Neuron (in vitro differentiated cells): ENCODE data around the gene FAM98B.
A peak's percentile ranks its signal among the peaks of the same experiment; 100 is the strongest.
"Not testable (repeated sequence)": the region's sequence is repeated elsewhere in the genome, so short reads cannot be mapped to it uniquely, and the experiment has no call there.

Experiments
- H2AFZ ChIP-seq: one replicate; pipeline ENCODE4 v1.6.1; 2013; ENCODE audit warnings: low read depth, mild to moderate bottlenecking, inconsistent platforms, low read length, moderate library complexity
- H3K27me3 ChIP-seq: one replicate; pipeline ENCODE4 v1.6.1; 2013; ENCODE audit warnings: low read length; ENCODE audit not compliant: insufficient read depth
- H3K36me3 ChIP-seq: one replicate; pipeline ENCODE4 v1.6.1; 2013; ENCODE audit warnings: low read length; ENCODE audit not compliant: insufficient read depth
- H3K4me1 ChIP-seq: one replicate; pipeline ENCODE4 v1.6.1; 2013; ENCODE audit warnings: low read length; ENCODE audit not compliant: insufficient read depth
- H3K4me3 ChIP-seq: 2 replicates; pipeline ENCODE4 v1.5.1; 2013; ENCODE audit warnings: mild to moderate bottlenecking, low read length, moderate library complexity
- H3K9me3 ChIP-seq: one replicate; pipeline ENCODE4 v1.6.1; 2013; ENCODE audit warnings: low read length

FAM98B gene

GRCh38 chr15:38453971-38454695, at the start of gene FAM98B:
Gene FAM98B, plus strand, starts transcription at chr15:38454127. Its CDS starts 35 bp downstream, at chr15:38454162.
- H3K4me3 ChIP-seq: peak within 1 kb of the TSS; percentile 72
- peaks cover 11% of the 10 kb centered on the region for H3K4me1 ChIP-seq
- H3K9me3 ChIP-seq: no peaks in the 10 kb centered on the region

DNA sequence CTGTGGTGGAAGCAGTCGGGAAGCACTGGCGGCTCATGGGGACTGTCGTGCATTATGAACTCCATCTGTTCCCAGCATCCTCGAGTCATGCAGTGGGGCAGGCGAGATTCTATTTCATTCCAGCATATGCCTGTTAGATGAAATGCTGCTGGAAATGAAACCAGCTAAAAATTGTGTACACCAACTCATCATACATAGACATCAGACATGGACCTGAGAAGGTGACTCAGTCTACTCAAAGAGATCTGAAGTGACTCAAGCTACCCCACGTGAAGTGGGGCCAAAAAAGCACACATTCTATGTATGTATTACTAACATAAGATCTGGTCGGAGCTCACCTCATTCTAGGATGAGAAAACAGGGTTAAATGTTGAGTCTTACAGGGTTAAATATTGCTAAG, 47.5 kb upstream of the FAM98B start:
- Histone ChIP-seq H3K4me3 (no peak overlapping the region), H2AFZ (no peak overlapping the region), H3K4me1 (peaks cover 5% of the 10 kb centered on the region), H3K36me3 (no peaks in the 10 kb centered on the region), H3K9me3 (no peaks in the 10 kb centered on the region), H3K27me3 (no peaks in the 10 kb centered on the region)

More at GRCh38 chr15:38453971-38454695, at the start of gene FAM98B:
- peaks cover 4% of the 10 kb centered on the region for H3K27me3 ChIP-seq
- H3K36me3 ChIP-seq: no peaks in the 10 kb centered on the region
- H2AFZ ChIP-seq: peak within 1 kb of the TSS; percentile 79

DNA sequence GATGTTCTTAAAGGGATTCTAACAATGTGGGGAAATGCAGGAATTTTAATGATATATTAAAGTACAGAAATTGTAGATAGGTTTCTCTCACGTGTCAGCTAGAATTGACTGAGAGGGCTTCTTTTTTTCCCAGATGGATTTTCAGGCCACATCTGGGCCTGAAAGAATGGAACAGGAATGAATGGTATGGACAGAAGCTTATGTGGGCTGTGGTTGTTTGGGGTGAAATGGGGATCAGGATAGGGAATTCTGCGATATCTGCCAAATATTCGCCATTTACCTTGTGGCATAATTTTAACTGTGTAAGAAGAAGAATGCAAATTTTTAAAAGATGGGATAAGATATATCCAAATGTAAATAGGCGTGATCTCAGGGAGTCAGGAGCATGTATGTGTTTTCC, 45.4 kb upstream of the FAM98B start:
- no peak overlapping the region for H2AFZ ChIP-seq
- H3K4me1 ChIP-seq: peaks cover 14% of the 10 kb centered on the region
- H3K9me3 ChIP-seq: no peaks in the 10 kb centered on the region
- H3K36me3 ChIP-seq: no peaks in the 10 kb centered on the region
- H3K27me3 ChIP-seq: no peaks in the 10 kb centered on the region
- H3K4me3 ChIP-seq: no peak overlapping the region

GRCh38 chr15:38411902-38412301, 42.0 kb upstream of the FAM98B start:
- Histone ChIP-seq H3K4me1 (peaks cover 9% of the 10 kb centered on the region), H3K4me3 (no peak overlapping the region), H2AFZ (no peak overlapping the region), H3K27me3 (no peaks in the 10 kb centered on the region), H3K36me3 (no peaks in the 10 kb centered on the region), H3K9me3 (no peaks in the 10 kb centered on the region)

- H3K36me3 ChIP-seq: no peaks in the 10 kb centered on the region
- H2AFZ ChIP-seq: no peak overlapping the region
- no peaks in the 10 kb centered on the region for H3K9me3 ChIP-seq
- H3K4me3 ChIP-seq: no peak overlapping the region
- H3K27me3 ChIP-seq: no peaks in the 10 kb centered on the region
- H3K4me1 ChIP-seq: peaks cover 9% of the 10 kb centered on the region
These were observed 41.5 kb upstream of the FAM98B start for GRCh38 chr15:38412466-38412865.

DNA sequence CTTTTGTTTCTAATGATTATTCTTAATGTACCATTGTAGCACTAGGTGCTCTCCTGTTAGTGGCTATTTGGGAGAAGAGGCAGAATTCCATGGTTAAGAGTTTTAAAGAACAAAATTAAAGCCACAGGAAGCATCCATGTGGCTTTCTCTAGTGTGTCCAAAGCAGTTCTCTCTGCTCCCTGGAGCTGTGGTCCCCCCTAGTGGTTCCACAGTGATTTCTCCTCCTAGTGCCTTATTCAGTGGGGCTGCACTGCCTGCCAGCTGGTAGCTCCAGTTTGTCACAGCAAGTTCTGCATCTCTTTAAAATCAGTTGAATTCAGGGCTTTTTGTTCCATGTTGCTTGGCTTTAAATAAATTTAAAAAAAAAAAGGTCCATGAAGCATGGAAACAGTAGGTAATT, 39.6 kb upstream of the FAM98B start:
- no peak overlapping the region for H3K4me3 ChIP-seq
- no peaks in the 10 kb centered on the region for H3K36me3 ChIP-seq
- H3K9me3 ChIP-seq: no peaks in the 10 kb centered on the region
- no peak overlapping the region for H2AFZ ChIP-seq
- H3K27me3 ChIP-seq: no peaks in the 10 kb centered on the region
- peaks cover 9% of the 10 kb centered on the region for H3K4me1 ChIP-seq

GRCh38 chr15:38421069-38421690, 32.7 kb upstream of the FAM98B start:
- H2AFZ ChIP-seq: no peak overlapping the region
- H3K4me1 ChIP-seq: no peaks in the 10 kb centered on the region
- H3K4me3 ChIP-seq: no peak overlapping the region
- no peaks in the 10 kb centered on the region for H3K27me3 ChIP-seq
- H3K9me3 ChIP-seq: no peaks in the 10 kb centered on the region
- no peaks in the 10 kb centered on the region for H3K36me3 ChIP-seq

- Histone ChIP-seq H2AFZ (no peak overlapping the region), H3K27me3 (no peaks in the 10 kb centered on the region), H3K36me3 (no peaks in the 10 kb centered on the region), H3K9me3 (no peaks in the 10 kb centered on the region), H3K4me3 (no peak overlapping the region), H3K4me1 (no peaks in the 10 kb centered on the region)
These were observed 29.8 kb upstream of the FAM98B start for GRCh38 chr15:38424101-38424552.

DNA sequence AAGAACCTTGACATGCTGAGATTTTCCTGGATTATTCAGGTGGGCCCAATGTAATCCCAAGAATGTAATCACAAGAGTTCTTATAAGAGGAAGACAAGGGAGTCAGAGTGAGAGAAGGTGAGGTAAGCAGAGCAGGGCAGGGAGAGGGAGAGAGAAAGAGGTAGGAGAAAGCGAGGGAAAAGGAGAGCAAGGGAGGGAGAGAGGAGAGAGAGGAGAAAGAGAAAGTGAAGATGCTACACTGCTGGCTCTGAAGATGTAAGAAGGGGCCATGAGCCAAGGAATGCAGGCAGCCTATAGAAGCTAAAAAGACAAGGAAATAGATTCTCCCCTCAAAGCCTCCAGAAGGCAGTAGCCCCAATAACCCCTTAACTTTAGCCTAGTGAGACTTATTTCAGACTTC, 28.7 kb upstream of the FAM98B start:
- Histone ChIP-seq H3K27me3 (no peaks in the 10 kb centered on the region), H3K4me3 (no peak overlapping the region), H2AFZ (no peak overlapping the region), H3K36me3 (no peaks in the 10 kb centered on the region), H3K4me1 (no peaks in the 10 kb centered on the region), H3K9me3 (no peaks in the 10 kb centered on the region)

DNA sequence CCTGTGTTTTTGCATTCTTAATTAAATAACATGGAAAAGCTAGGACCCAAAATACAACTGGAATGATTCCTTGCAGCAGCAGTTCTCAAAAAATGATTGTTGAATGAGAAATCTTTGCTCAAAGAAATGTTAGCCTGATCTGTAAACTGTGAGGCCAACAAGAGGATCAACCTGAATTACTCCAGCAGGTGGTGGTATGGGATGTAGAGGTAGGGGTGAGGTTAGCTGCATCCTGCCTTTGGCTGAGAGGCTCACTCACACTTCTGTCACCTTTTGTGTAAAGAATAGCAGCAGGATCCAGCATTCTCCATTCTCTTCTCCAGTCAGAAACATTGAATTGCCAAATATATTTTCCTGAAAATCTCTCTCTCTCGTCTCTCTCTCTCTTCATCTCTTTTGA, 26.5 kb upstream of the FAM98B start:
- no peak overlapping the region for H3K4me3 ChIP-seq
- H3K27me3 ChIP-seq: peaks cover 2% of the 10 kb centered on the region
- no peaks in the 10 kb centered on the region for H3K9me3 ChIP-seq
- no peaks in the 10 kb centered on the region for H3K4me1 ChIP-seq
- no peak overlapping the region for H2AFZ ChIP-seq
- H3K36me3 ChIP-seq: no peaks in the 10 kb centered on the region

- no peak overlapping the region for H2AFZ ChIP-seq
- no peaks in the 10 kb centered on the region for H3K4me1 ChIP-seq
- no peak overlapping the region for H3K4me3 ChIP-seq
- no peaks in the 10 kb centered on the region for H3K9me3 ChIP-seq
- H3K36me3 ChIP-seq: no peaks in the 10 kb centered on the region
- H3K27me3 ChIP-seq: peaks cover 3% of the 10 kb centered on the region
These were observed 23.7 kb upstream of the FAM98B start for GRCh38 chr15:38430106-38430760.

GRCh38 chr15:38436993-38437392, 16.9 kb upstream of the FAM98B start:
- no peaks in the 10 kb centered on the region for H3K9me3 ChIP-seq
- H3K36me3 ChIP-seq: no peaks in the 10 kb centered on the region
- H2AFZ ChIP-seq: no peak overlapping the region
- H3K27me3 ChIP-seq: peaks cover 5% of the 10 kb centered on the region
- no peak overlapping the region for H3K4me3 ChIP-seq
- no peaks in the 10 kb centered on the region for H3K4me1 ChIP-seq

DNA sequence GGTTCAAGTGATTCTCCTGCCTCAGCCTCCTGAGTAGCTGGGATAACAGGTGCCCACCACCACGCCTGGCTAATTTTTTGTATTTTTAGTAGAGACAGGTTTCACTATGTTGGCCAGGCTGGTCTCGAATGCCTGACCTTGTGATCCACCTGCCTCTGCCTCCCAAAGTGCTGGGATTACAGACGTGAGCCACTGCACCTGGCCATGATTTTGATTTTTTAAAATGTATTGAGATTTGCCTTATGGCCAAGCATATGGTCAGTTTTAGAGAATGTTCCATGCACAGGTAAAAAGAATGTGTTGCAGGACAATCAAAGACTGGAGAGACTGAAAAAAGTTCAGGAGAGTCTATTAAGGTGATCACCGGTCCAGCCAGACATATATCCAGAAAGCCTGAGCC, 16.3 kb upstream of the FAM98B start:
- H3K27me3 ChIP-seq, H3K9me3 ChIP-seq, H3K36me3 ChIP-seq, H2AFZ ChIP-seq, H3K4me3 ChIP-seq, H3K4me1 ChIP-seq: not testable (repeated sequence)
